Measurements from ENCODE around the gene PROM1. TPM values are rescaled to one million over a fixed set of nuclear protein-coding genes. Genes with fewer than 3 reads are reported as not detected.

PROM1 gene
- total and polyA plus RNA-seq, 2 of the 13 experiments (the other 11 are each of a cell fraction or from before 2014, with no cell fraction given), result 3.9 to 16.4 TPM

DNA sequence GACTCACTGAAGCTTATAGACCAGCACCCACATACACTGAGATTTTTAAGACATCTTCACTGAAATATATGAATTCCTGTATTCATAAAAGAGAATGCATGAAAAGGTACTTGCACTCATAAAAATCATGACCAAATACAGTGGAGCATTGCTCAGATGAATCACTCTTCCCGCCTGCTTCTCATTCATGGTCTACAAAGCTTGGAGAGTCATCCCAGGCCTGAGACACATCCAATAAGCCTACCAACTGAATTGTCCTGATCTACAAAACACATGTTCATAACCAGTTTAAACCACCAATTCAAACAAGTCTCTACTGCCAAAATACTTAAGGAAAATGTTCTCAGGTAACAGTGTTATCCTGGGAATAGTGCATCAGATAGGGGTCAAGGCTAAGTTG, 38.1 kb downstream of the PROM1 start:
- H3K27me3 ChIP-seq (ENCODE audit: control insufficient read depth in 1 of 2, insufficient read depth in 2 of 2, low read length in 2 of 2), result no peaks in the 10 kb centered on the region
- no peaks in the 10 kb centered on the region for H3K79me2 ChIP-seq (ENCODE audit: insufficient read depth, low read length)
- DNase-seq (ENCODE audit: low spot score), result no peak
- TF ChIP-seq SP1 (IDR thresholded peaks at IDR 0.05) (no peak), SP1 (CRISPR knock-in tag; IDR thresholded peaks at IDR 0.05) (no peak), MTA3 (CRISPR knock-in tag; IDR thresholded peaks at IDR 0.05) (no peak), ZBTB3 (CRISPR knock-in tag; IDR thresholded peaks at IDR 0.05; ENCODE audit: borderline replicate concordance, low read depth) (no peak), CHCHD3 (CRISPR knock-in tag; IDR thresholded peaks at IDR 0.05) (no peak), BRD4 (CRISPR knock-in tag; IDR thresholded peaks at IDR 0.05) (no peak), HIVEP1 (CRISPR knock-in tag; IDR thresholded peaks at IDR 0.05) (no peak), NFE2L1 (CRISPR knock-in tag; IDR thresholded peaks at IDR 0.05; ENCODE audit: borderline replicate concordance) (no peak), ZNF382 (CRISPR knock-in tag; IDR thresholded peaks at IDR 0.05; ENCODE audit: borderline replicate concordance) (no peak), ZNF451 (CRISPR knock-in tag; IDR thresholded peaks at IDR 0.05) (no peak), ZNF546 (CRISPR knock-in tag; conservative IDR thresholded peaks at IDR 0.05) (no peak), KDM1A (CRISPR knock-in tag; IDR thresholded peaks at IDR 0.05) (no peak), CBX1 (IDR thresholded peaks at IDR 0.05; ENCODE audit: low read depth) (no peak), MIER2 (CRISPR knock-in tag; IDR thresholded peaks at IDR 0.05) (no peak), ZFP37 (CRISPR knock-in tag; IDR thresholded peaks at IDR 0.05; ENCODE audit: borderline replicate concordance) (no peak), ZNF577 (CRISPR knock-in tag; IDR thresholded peaks at IDR 0.05; ENCODE audit: borderline replicate concordance, low read depth) (no peak), SMARCC2 (IDR thresholded peaks at IDR 0.05) (no peak)
- TF ChIP-seq, protein P1, sequence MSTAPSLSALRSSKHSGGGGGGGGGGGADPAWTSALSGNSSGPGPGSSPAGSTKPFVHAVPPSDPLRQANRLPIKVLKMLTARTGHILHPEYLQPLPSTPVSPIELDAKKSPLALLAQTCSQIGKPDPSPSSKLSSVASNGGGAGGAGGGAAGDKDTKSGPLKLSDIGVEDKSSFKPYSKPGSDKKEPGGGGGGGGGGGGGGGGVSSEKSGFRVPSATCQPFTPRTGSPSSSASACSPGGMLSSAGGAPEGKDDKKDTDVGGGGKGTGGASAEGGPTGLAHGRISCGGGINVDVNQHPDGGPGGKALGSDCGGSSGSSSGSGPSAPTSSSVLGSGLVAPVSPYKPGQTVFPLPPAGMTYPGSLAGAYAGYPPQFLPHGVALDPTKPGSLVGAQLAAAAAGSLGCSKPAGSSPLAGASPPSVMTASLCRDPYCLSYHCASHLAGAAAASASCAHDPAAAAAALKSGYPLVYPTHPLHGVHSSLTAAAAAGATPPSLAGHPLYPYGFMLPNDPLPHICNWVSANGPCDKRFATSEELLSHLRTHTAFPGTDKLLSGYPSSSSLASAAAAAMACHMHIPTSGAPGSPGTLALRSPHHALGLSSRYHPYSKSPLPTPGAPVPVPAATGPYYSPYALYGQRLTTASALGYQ (CRISPR knock-in tag; IDR thresholded peaks at IDR 0.05), result no peak
- TF ChIP-seq, protein P2, sequence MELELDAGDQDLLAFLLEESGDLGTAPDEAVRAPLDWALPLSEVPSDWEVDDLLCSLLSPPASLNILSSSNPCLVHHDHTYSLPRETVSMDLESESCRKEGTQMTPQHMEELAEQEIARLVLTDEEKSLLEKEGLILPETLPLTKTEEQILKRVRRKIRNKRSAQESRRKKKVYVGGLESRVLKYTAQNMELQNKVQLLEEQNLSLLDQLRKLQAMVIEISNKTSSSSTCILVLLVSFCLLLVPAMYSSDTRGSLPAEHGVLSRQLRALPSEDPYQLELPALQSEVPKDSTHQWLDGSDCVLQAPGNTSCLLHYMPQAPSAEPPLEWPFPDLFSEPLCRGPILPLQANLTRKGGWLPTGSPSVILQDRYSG (CRISPR knock-in tag; IDR thresholded peaks at IDR 0.05), result no peak
- TF ChIP-seq, protein P3, sequence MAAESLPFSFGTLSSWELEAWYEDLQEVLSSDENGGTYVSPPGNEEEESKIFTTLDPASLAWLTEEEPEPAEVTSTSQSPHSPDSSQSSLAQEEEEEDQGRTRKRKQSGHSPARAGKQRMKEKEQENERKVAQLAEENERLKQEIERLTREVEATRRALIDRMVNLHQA (CRISPR knock-in tag; IDR thresholded peaks at IDR 0.05), result no peak
- TF ChIP-seq, protein P4, sequence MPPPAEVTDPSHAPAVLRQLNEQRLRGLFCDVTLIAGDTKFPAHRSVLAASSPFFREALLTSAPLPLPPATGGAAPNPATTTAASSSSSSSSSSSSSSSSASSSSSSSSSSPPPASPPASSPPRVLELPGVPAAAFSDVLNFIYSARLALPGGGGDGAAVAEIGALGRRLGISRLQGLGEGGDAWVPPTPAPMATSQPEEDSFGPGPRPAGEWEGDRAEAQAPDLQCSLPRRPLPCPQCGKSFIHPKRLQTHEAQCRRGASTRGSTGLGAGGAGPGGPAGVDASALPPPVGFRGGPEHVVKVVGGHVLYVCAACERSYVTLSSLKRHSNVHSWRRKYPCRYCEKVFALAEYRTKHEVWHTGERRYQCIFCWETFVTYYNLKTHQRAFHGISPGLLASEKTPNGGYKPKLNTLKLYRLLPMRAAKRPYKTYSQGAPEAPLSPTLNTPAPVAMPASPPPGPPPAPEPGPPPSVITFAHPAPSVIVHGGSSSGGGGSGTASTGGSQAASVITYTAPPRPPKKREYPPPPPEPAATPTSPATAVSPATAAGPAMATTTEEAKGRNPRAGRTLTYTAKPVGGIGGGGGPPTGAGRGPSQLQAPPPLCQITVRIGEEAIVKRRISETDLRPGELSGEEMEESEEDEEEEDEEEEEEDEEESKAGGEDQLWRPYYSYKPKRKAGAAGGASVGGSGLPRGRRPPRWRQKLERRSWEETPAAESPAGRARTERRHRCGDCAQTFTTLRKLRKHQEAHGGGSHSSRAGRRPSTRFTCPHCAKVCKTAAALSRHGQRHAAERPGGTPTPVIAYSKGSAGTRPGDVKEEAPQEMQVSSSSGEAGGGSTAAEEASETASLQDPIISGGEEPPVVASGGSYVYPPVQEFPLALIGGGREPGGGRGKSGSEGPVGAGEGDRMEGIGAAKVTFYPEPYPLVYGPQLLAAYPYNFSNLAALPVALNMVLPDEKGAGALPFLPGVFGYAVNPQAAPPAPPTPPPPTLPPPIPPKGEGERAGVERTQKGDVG (CRISPR knock-in tag; IDR thresholded peaks at IDR 0.05; ENCODE audit: borderline replicate concordance), result no peak
- no peak for ATAC-seq
- no peak overlapping the region for H3K9ac ChIP-seq (ENCODE audit: insufficient read depth, low read depth, low read length)
- ChIA-PET CTCF (ENCODE audit: low intra/inter-chr PET ratio, low total read pairs) (no interaction called here), POLR2A (no interaction called here)
- H2AFZ ChIP-seq (ENCODE audit: low read length), result no peak overlapping the region
- H3K4me1 ChIP-seq (ENCODE audit: insufficient read depth, low read length), result no peaks in the 10 kb centered on the region
- FAIRE-seq, result no peak
- intact Hi-C loops (cut with micrococcal nuclease; ENCODE audit: unreplicated experiment) (no loop called here), in situ Hi-C loops (cut with HindIII; ENCODE audit: extremely low pct_ligation_motif_present, low pct_unique_long_range_greater_than_20kb) (no loop called here)
- WGBS (ENCODE audit: low lambda C conversion rate), result 100% methylated on average over 1 of the region's 1 CpG
- no peaks in the 10 kb centered on the region for H3K36me3 ChIP-seq (replicated peaks in 1 of 2; ENCODE audit: control insufficient read depth in 1 of 2, insufficient read depth in 2 of 2, low read length in 2 of 2)
- no peaks in the 10 kb centered on the region for H3K9me3 ChIP-seq (ENCODE audit: low read length)
- no peak overlapping the region for H3K4me3 ChIP-seq (replicated peaks in 1 of 3; ENCODE audit: insufficient read depth in 1 of 3, low read depth in 2 of 3, low read length in 3 of 3)
- H3K27ac ChIP-seq (ENCODE audit: extremely low read length, insufficient read depth, low read length), result no peak overlapping the region
- BruUV-seq (replicated peaks), result no TSS peak
- no peak overlapping the region for H3K4me2 ChIP-seq (ENCODE audit: low read depth, low read length)
- H4K20me1 ChIP-seq (ENCODE audit: insufficient read depth, low read length), result no peaks in the 10 kb centered on the region

All from HepG2 (cell line).